ENCODE results near the gene HABP2.

The HABP2 gene

DNA sequence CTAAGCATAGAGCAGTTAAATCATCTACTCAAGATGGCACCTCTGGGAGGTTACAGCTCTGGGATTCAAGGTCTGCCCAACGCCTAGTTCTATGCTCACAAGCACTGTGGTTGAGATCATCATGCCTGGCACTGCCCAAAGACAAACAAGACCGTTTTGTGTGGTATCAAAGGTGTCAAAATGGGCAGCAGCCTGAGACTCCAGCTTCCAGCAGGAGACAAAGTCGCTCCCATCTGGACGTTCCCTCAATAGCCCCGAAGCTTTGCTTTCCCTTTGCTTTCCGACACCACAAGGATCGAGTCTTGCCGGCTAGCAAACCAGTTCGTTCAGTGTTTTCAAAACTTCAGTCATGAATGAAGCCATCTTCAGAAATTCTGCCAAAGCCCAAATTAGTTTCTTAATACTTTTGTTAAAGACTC is 5.1 kb downstream of the HABP2 start:
- no peak for DNase-seq (ENCODE audit: low read depth in 2 of 2)

- no peak for DNase-seq (ENCODE audit: low read depth in 2 of 2)
Measured at GRCh38 chr10:113560071-113560470, 7.2 kb downstream of the HABP2 start.

- DNase-seq (ENCODE audit: low read depth in 2 of 2), result no peak
Measured at GRCh38 chr10:113561214-113561613, 8.4 kb downstream of the HABP2 start.

GRCh38 chr10:113562069-113562468 is 9.2 kb downstream of the HABP2 start:
- DNase-seq (ENCODE audit: low read depth in 2 of 2), result no peak

- no peak for DNase-seq (ENCODE audit: low read depth in 2 of 2)
Measured at GRCh38 chr10:113562704-113563103, 9.9 kb downstream of the HABP2 start.

GRCh38 chr10:113563306-113564088 is 10.6 kb downstream of the HABP2 start:
- peak; percentile 48 to 66 for DNase-seq (ENCODE audit: low read depth in 2 of 2)

DNA sequence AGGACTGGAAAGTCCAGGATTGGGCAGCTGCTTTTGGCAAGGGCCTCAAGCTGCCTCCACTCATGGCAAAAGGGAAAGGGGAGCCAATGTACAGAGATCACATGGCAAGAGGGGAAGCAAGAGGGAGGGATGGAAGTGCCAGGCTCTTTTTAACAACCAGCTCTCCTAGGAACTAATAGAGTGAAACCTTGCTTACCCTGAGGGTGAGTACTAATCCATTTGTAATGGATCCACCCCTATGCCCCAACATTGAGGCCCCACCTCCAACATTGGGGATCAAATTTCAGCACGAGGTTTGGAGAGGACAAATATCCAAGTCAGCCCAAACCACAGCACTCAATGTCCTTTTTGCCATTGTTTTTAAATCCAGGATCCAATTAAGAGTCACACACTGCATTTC is 12.5 kb downstream of the HABP2 start:
- no peak for DNase-seq (ENCODE audit: low read depth in 2 of 2)

- no peak for DNase-seq (ENCODE audit: low read depth in 2 of 2)
Measured at GRCh38 chr10:113566888-113567287, 14.0 kb downstream of the HABP2 start.

DNA sequence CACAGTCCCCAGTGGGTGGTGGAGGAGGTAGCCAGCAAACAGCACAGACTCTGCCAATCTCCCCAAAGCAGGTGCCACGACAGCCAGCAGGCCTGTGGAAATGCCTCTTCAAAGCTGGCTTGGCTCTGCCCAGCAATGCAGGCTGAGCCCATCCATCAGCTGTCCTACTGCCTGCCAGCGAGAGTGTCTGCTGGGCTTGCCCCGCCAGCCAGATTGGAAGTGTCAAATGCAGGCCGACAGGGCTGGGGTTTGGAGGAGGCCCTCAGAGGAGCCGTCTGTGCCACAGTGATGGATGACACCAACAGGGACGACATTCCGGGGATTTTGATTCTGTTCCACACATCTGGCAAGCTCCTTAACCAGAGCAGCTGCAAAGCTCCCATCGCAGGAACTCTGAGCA is 16.7 kb downstream of the HABP2 start:
- no peak for DNase-seq (ENCODE audit: low read depth in 2 of 2)

DNA sequence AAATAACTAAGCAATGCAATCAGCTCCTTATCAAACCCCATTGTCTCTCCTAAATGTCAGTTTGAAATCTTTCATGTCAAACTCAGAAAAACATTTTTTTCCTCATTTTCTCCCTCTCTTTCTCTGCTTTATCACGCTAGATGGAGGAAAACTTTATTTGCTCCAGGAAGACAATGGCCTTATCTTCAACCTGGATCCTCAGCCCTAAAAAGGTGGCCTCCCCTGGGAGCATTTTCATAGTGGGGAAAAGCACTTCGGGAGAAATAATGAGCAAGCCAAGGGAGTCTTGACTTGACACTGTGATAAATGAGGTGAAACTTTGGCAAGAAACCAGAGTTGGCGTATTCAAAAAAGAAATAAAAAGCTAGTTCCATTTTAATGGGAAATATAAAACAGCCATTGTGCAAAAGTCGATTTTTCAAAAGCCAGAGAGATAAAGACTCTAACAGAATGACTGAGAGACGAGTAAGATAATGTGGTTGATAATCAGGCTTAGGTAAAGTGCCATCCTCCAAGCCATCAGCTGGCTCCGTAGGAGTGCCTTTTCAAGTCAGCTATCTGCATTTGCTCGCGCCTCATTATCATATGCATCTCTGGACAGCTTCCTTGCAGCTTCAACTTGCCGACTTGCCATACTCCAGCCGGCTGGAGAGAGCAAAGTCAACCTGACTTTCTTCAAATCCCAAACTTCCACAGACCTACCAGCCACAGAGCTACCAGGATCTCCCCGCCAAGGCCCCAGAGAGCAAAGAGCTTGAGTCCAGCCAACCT is 19.9 kb downstream of the HABP2 start:
- DNase-seq (ENCODE audit: low read depth in 2 of 2), result no peak

DNA sequence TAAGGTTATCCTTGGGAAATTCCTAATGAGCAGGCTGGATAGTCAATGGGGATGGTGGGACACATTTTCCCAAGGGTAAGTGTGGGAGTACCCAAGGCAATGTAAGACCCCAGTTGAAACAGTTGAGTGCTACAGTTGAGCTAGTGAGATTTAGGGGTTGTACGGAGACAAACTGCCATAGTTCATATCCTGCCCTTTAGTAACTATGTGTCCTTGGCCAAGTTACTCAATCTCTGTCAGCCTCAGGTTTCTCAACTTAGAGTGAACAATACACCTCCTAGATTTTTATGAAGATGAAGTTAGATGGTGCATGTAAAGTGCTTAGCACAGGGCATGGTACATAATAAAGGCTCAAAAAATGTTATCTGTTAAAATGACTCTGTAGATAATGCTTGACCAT is 20.5 kb downstream of the HABP2 start:
- no peak for DNase-seq (ENCODE audit: low read depth in 2 of 2)

GRCh38 chr10:113576852-113577251 is 24.0 kb downstream of the HABP2 start:
- DNase-seq (ENCODE audit: low read depth in 2 of 2), result no peak

GRCh38 chr10:113578773-113579172 is 25.9 kb downstream of the HABP2 start:
- no peak for DNase-seq (ENCODE audit: low read depth in 2 of 2)

DNA sequence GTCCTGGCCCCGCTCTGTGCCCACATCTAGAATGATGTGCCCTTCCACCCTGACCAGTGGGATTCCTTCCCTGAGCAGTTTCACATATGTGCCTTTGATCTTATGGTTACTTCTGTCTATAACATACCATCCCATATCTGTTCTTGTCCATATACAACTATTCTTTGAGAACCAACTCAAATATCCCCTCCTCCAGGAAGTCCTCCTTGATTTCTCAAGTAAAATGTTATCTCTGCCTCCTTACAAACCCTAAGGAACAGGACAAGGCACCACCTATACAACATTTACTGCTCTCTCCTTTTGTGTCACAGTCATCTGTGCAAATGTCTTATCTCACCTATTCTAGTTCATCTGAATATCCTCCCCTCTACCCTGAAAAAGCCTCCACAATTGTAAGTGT is 28.2 kb downstream of the HABP2 start:
- no peak for DNase-seq (ENCODE audit: low read depth in 2 of 2)

GRCh38 chr10:113583571-113583970 is 30.7 kb downstream of the HABP2 start:
- no peak for DNase-seq (ENCODE audit: low read depth in 2 of 2)

GRCh38 chr10:113585949-113586348 is 33.1 kb downstream of the HABP2 start:
- DNase-seq (ENCODE audit: low read depth in 2 of 2), result no peak

- DNase-seq (ENCODE audit: low read depth in 2 of 2), result no peak
Measured at GRCh38 chr10:113589201-113589770, 36.4 kb downstream of the HABP2 start.

- no peak for DNase-seq (ENCODE audit: low read depth in 2 of 2)
Measured at GRCh38 chr10:113590581-113590980, 37.7 kb downstream of the HABP2 start.

- DNase-seq (ENCODE audit: low read depth in 2 of 2), result no peak
Measured at GRCh38 chr10:113592380-113592779, 39.5 kb downstream of the HABP2 start.

GRCh38 chr10:113594652-113595051 is 41.8 kb downstream of the HABP2 start:
- DNase-seq (ENCODE audit: low read depth in 2 of 2), result no peak

DNA sequence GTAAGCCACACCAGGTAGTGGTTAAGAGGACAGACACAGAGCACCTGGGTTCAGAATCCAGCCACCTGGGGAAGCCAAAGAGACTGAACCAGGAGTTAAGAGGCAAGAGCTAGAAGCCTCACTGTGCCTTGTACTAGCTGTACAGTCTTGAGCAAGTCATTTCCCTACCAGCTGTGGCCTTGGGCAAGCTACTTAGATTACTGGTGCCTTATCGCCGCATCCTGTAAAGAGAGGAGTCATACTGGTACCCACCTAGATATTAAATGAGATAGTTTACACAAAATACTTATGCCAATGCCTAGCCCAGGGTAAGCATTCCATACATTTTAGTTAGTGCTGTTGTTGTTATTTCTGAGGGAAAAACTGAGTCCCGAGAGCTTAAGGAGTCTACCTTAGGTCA is 47.7 kb downstream of the HABP2 start:
- no peak for DNase-seq (ENCODE audit: low read depth in 2 of 2)

DNA sequence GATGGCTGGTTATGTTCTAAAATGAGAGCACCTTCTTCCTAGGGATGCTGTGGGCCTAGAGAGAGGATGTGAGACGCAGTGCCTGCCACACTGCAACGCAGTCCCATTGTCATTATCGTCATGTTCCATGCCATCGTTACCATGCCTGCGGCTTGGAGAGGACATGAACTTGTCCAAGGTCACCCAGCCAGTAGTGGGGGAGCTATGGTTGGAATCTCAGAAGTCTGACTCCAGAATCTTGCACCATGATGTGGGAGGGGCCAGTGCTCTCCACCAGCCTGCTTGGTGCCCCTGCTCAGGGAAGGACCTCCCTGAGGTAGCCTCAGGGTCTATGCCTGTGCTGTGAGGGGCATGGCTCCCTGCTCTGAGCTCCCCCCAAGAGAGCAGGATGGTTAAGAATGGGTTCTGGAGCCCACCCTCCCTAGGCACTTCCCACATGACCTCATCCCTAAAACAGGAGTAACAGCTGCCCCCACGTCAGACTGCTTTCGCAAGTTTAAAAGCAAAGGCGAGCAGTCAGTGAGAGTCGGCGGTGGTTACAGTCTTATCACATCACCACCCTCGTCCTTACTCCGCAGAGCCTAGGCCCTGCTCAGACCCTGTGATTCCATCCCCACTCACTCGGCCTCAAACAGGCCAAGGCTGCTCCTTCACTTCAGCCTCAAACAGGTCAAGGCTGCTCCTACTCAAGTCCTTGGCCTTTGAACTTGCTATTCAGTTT is 50.4 kb downstream of the HABP2 start:
- no peak for DNase-seq (ENCODE audit: low read depth in 2 of 2)

Data from stimulated activated CD8-positive, alpha-beta memory T cell treated with anti-CD3 and anti-CD28 coated beads, Interleukin-2, amount 100 ng/mL, for 48 hours (primary cell).